ENCODE data around the gene ART3. TPM values are rescaled to one million over a fixed set of nuclear protein-coding genes. Genes with fewer than 3 reads are reported as not detected.

ART3 gene
- total and polyA plus RNA-seq, 3 donors from 2014 or later = 52.5 to 166 (median 73.9) TPM

GRCh38 chr4:76153356-76153755 is 78.8 kb downstream of the ART3 start:
- TF ChIP-seq CTCF (IDR thresholded peaks at IDR 0.05) = no peak
- intact Hi-C loops (cut with DNase I; ENCODE audit: low total_unique reads) = no loop called here
- H3K4me1 ChIP-seq = peaks cover 16% of the 10 kb centered on the region
- peak overlapping the region in 1 of 2 donors; percentile 23 for H3K27ac ChIP-seq
- no peaks in the 10 kb centered on the region for H3K9me3 ChIP-seq
- DNase-seq = no peak
- no peaks in the 10 kb centered on the region for H3K36me3 ChIP-seq (ENCODE audit: low read depth, missing control alignments)
- H3K4me3 ChIP-seq = no peak overlapping the region
- WGBS, 2 donors = 68 to 75% methylated on average over 2 of the region's 2 CpGs
- no peaks in the 10 kb centered on the region for H3K27me3 ChIP-seq

GRCh38 chr4:76155979-76156378 is 81.5 kb downstream of the ART3 start:
- intact Hi-C loops (cut with DNase I; ENCODE audit: low total_unique reads) = no loop called here
- 69 to 79% methylated on average over 3 of the region's 3 CpGs for WGBS, 2 donors
- no peak for DNase-seq
- H3K36me3 ChIP-seq (ENCODE audit: low read depth, missing control alignments) = no peaks in the 10 kb centered on the region
- H3K9me3 ChIP-seq = no peaks in the 10 kb centered on the region
- no peak for TF ChIP-seq POLR2A (IDR thresholded peaks at IDR 0.05)
- no peak for TF ChIP-seq CTCF (IDR thresholded peaks at IDR 0.05)
- H3K27me3 ChIP-seq = no peaks in the 10 kb centered on the region
- no peak overlapping the region for H3K4me3 ChIP-seq
- peaks cover 12% of the 10 kb centered on the region for H3K4me1 ChIP-seq
- no peak overlapping the region for H3K27ac ChIP-seq

GRCh38 chr4:76156635-76157034 is 82.1 kb downstream of the ART3 start:
- no peak overlapping the region for H3K27ac ChIP-seq
- intact Hi-C loops (cut with DNase I; ENCODE audit: low total_unique reads) = no loop called here
- H3K36me3 ChIP-seq (ENCODE audit: low read depth, missing control alignments) = no peaks in the 10 kb centered on the region
- no peaks in the 10 kb centered on the region for H3K27me3 ChIP-seq
- no peak for TF ChIP-seq POLR2A (IDR thresholded peaks at IDR 0.05)
- H3K4me1 ChIP-seq = peaks cover 12% of the 10 kb centered on the region
- 16 to 20% methylated on average over 2 of the region's 2 CpGs for WGBS, 2 donors
- H3K4me3 ChIP-seq = no peak overlapping the region
- DNase-seq = no peak
- H3K9me3 ChIP-seq = no peaks in the 10 kb centered on the region

GRCh38 chr4:76160355-76160754 is 85.8 kb downstream of the ART3 start:
- WGBS, 2 donors = 31 to 54% methylated on average over 2 of the region's 2 CpGs
- intact Hi-C loops (cut with DNase I; ENCODE audit: low total_unique reads) = no loop called here
- no peak overlapping the region for H3K4me3 ChIP-seq
- H3K27me3 ChIP-seq = no peaks in the 10 kb centered on the region
- H3K4me1 ChIP-seq = peaks cover 12% of the 10 kb centered on the region
- no peaks in the 10 kb centered on the region for H3K9me3 ChIP-seq
- no peak for DNase-seq
- TF ChIP-seq CTCF (IDR thresholded peaks at IDR 0.05) (no peak), POLR2A (IDR thresholded peaks at IDR 0.05) (no peak)
- no peak overlapping the region for H3K27ac ChIP-seq
- H3K36me3 ChIP-seq (ENCODE audit: low read depth, missing control alignments) = no peaks in the 10 kb centered on the region

Other genes with a start within 250 kb of the ART3 start
- under 1 TPM; 0.50 to 0.71 TPM for gene PPEF2, start 172.3 kb upstream of the ART3 start, total RNA-seq
- 1.4 TPM for gene PPEF2, start 172.3 kb upstream of the ART3 start, polyA plus RNA-seq (ENCODE audit: insufficient read depth, low read depth, low replicate concordance)
- 10 to 100 TPM; 15.2 to 24.9 TPM for gene NAAA, start 133.7 kb upstream of the ART3 start, total RNA-seq
- gene NAAA, start 133.7 kb upstream of the ART3 start, polyA plus RNA-seq (ENCODE audit: insufficient read depth, low read depth, low replicate concordance) = 6.3 TPM
- gene SDAD1, start 83.8 kb upstream of the ART3 start, total RNA-seq = 10 to 100 TPM; 54.6 to 55.2 TPM
- 38.8 TPM for gene SDAD1, start 83.8 kb upstream of the ART3 start, polyA plus RNA-seq (ENCODE audit: insufficient read depth, low read depth, low replicate concordance)
- 1 to 10 TPM; 3.9 TPM for gene CXCL9, start 67.2 kb upstream of the ART3 start, total RNA-seq
- gene CXCL9, start 67.2 kb upstream of the ART3 start, polyA plus RNA-seq (ENCODE audit: insufficient read depth, low read depth, low replicate concordance) = 11.2 TPM
- not detected for gene CXCL10, start 51.2 kb upstream of the ART3 start, total RNA-seq
- 5.9 TPM for gene CXCL10, start 51.2 kb upstream of the ART3 start, polyA plus RNA-seq (ENCODE audit: insufficient read depth, low read depth, low replicate concordance)
- gene CXCL11, start 38.6 kb upstream of the ART3 start, total RNA-seq = under 1 TPM in 1 of 2 donors, not detected in 1; 0.55 TPM
- 2.0 TPM for gene CXCL11, start 38.6 kb upstream of the ART3 start, polyA plus RNA-seq (ENCODE audit: insufficient read depth, low read depth, low replicate concordance)
- gene NUP54, start 73.7 kb downstream of the ART3 start, total RNA-seq = 10 to 100 TPM; 45.0 to 48.6 TPM
- gene NUP54, start 73.7 kb downstream of the ART3 start, polyA plus RNA-seq (ENCODE audit: insufficient read depth, low read depth, low replicate concordance) = 39.0 TPM
- 100 to 1,000 TPM; 115 TPM for gene SCARB2, start 139.1 kb downstream of the ART3 start, total RNA-seq
- gene SCARB2, start 139.1 kb downstream of the ART3 start, polyA plus RNA-seq (ENCODE audit: insufficient read depth, low read depth, low replicate concordance) = 79.0 TPM
- 10 to 100 TPM; 11.0 to 15.4 TPM for gene FAM47E, start 177.0 kb downstream of the ART3 start, total RNA-seq
- 22.8 TPM for gene FAM47E, start 177.0 kb downstream of the ART3 start, polyA plus RNA-seq (ENCODE audit: insufficient read depth, low read depth, low replicate concordance)
- gene STBD1, start 232.0 kb downstream of the ART3 start, total RNA-seq = 1 to 10 TPM; 2.5 to 4.6 TPM
- gene STBD1, start 232.0 kb downstream of the ART3 start, polyA plus RNA-seq (ENCODE audit: insufficient read depth, low read depth, low replicate concordance) = 5.3 TPM